GM18505 (cell line): ENCODE results near the gene CAMTA1.

Experiments
- ATAC-seq: cut with Tn5 transposase; IDR thresholded peaks from one replicate; pipeline ENCODE4 v1.9.1; 2021; ENCODE audit not compliant: unreplicated experiment
- POLR2A ChIP-seq: IDR thresholded peaks from 4 replicates; pipeline ENCODE4 v1.6.1; 2011; ENCODE audit warnings: borderline replicate concordance; ENCODE audit not compliant: insufficient read depth, insufficient read length; ENCODE audit errors: extremely low read depth

Gene CAMTA1

DNA sequence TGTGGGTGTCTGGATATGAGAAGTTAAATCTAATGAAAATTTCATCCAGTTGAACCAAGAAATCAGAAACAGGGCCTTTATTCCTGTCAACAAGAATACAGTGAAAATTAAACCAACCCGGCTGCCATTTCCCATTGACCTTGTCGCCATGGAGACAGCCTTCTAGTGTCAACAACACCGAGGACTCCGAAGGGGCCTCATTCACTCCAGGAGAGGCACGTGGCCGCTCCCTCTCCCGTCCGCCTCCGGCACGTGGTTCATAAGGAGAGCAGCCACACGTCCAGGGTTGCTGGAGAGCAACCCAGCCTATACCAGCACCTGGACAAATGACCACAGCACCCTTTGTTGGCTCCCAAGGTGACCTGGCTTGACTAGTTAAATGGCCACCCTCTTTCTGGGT is 865.5 kb downstream of the CAMTA1 start:
- no peak for ATAC-seq
- TF ChIP-seq POLR2A = no peak

DNA sequence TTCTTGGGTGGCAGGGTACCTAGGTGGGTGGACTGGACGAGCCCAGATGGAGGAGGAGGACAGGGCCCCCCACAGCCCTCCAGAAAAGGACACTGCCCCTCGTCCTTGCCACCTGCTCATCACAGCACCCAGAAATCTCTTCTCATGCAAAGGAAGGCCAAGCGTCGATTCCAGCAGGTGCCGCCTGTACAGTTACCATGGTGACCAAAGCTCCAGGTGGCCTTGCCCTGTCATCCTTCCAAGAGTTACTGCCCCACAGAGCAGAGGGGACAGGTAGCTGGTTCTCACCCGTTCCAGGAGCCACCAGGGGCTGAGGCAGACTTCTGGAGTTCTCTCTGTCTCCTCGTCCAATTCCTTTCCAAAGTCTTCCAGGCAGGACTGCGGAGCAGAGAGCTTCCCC is 865.9 kb downstream of the CAMTA1 start:
- no peak for ATAC-seq
- no peak for TF ChIP-seq POLR2A

DNA sequence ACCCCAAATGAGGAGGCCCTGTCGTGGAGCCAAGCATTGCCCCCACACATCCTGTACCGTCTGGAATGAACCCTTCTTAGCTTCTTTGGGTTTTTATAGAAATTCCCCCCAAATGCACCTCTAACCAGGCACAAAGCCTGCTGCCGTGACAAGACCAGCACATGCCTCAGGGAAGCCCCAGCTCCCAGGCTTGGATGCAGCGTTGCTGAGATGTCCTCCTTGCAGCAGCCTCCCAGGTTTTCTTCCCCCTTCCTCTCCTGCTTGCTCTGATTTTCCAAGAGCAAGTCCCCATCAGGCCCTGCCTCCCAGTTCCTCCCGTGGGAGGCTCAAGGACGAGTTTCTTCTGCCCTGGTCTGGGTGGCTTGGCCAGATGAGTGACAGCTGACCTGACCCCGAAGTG is 866.8 kb downstream of the CAMTA1 start:
- no peak for ATAC-seq
- no peak for TF ChIP-seq POLR2A

DNA sequence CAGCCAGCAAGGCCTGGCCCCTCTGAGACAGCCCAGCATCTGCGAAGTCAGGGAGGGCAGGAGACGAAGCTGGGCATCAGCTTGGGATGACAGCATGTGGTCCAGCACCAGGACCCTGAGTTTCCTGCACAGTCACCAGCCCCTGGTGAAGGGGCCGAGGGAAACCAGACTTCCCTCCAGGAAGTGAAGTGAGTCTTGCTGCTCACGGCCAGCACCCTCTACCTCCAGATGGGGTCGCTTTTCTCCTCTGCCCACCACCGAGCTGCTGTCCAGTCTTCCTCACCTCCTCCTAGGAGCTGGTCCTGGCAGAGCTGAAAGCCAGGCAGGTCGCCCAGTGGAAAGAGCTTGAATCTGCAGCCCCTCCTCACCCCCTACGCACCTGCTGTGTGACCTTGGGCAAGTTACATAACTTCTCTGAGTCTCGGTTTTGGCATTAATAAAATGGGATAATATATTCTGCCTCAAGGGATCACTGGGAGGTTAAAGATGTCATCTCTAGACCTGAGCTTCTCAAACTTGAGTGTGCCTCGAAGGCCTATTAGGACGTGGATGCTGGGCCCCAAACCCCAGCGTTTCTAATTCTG is 867.4 kb downstream of the CAMTA1 start:
- TF ChIP-seq POLR2A = no peak
- ATAC-seq = no peak

DNA sequence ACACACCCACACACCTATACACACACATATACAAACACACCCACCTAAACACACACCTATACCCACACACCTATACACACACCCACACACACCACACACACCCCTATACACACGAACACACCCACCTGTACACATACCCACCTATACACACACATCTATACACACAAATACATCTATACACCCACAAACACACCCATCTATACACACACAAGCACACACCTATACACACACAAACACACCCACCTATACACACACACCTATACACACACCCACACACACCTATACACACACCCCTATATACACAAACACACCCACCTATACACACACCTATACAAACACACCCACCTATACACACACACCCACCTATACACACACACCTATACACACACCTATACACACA is 869.5 kb downstream of the CAMTA1 start:
- TF ChIP-seq POLR2A = no peak
- no peak for ATAC-seq

DNA sequence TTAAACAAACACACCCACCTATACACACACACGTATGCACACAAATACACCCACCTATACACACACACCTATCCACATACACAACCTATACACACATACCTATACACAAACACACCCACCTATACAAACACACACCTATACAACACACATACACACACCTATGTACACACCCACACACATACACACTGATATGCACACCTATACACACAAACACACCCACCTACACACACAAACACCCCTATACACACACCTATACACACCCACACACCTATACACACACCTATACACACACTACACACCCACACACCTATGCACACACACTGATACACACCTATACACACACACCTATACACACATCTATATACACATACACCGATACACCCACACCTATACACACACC is 870.1 kb downstream of the CAMTA1 start:
- TF ChIP-seq POLR2A = no peak
- no peak for ATAC-seq

DNA sequence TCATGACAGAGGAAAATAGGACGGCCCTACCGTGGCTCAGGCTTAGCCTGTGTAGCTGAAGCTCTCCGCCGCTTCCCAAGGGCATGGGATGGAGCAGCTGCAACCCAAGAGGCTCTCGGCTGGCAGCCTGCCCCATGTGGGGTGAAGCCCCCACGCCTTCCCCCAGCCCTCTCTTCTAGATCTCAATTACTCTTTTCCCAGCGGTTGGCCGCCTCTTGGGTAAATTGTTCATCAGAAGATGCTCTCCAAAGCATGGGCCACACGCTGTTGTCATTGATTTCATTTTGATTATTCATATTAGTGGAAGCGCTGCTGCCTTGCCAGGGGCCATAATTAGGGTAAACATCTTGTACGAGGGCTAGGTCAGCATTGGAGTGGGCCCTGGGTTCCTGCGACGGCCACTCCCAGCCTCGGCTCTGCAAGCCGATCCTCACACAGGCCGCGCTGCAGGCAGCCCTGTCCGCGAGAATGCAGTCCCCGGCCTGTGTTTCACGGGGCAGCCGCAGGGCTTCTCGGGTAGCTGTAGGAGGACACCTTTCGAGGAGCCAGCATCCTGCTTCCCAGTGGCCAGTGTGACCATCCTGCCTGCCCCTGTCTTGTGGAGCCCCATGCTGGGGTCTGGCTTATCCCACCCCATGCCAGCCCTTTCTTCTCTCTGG is 871.4 kb downstream of the CAMTA1 start:
- no peak for ATAC-seq
- no peak for TF ChIP-seq POLR2A

DNA sequence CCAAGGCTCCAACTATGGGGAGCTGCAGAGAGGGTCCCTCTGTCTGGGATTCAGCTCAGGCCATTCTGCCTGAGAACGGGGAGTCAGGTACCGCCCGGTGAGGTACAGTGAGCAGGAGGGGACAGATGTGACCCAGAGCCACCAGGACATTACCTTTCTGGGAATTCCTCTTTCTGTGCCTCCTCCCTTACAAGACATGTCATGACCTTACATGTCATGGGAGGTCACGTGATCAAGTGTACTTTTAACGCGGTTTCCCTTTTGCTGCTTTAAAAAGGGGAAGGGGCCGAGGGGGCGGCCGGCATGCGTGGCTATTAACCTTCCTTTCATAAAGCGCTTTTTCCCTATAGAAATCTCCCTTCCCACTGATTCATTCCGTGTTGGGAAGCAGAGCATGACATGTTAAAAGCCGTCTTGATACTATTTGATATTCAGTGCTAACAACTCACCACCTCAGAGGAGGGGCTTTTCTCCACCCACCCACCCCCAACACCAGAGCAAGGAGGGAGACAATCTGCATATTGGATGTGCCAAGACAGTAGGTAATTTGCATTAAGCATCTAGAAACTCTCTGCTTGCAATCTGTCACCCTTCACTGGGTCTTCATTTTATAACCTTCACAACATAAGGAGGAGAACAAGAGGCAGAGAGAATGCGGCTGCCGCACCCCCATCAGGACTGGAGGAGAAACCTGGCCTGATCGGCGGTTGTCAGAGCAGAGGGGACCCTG is 872.2 kb downstream of the CAMTA1 start:
- no peak for ATAC-seq
- no peak for TF ChIP-seq POLR2A

DNA sequence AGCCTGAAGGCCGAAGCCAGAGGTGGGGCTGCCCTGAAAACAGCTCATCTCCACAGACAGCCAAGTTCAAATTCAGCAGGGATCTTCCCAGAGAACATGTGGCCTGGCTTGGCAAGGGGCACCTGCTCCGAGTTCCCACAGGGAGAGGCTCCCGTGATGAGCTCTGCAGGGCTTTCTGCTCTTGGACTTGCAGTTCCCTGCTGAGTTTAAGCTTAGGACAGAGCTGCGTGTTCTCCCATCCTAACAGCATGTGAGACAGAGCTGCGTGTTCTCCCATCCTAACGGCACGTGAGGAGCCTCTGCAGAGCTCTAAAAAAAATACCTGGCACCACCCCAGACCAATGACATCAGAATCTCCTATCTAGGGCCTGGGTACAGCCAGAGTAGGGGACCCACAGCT is 872.8 kb downstream of the CAMTA1 start:
- no peak for TF ChIP-seq POLR2A
- ATAC-seq = no peak

DNA sequence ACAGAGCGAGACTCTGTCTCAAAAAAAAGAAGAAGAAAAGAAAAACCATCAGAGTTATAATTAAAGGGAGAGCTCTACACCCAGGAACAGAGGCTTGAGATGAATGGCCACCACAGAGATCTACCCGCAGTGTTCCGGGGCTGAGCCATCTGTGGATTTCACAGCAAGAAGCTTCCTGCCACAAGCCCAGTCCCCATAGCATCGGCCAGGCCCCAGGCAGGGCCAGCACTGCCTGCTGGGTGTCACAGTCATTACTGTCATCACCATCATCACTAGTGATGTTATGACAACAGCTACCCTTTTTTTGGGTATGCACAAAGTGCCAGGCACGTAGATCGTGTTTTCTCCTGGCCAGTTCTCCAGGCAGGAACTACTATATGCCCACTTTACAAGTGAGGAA is 874.3 kb downstream of the CAMTA1 start:
- TF ChIP-seq POLR2A = no peak
- ATAC-seq = no peak

DNA sequence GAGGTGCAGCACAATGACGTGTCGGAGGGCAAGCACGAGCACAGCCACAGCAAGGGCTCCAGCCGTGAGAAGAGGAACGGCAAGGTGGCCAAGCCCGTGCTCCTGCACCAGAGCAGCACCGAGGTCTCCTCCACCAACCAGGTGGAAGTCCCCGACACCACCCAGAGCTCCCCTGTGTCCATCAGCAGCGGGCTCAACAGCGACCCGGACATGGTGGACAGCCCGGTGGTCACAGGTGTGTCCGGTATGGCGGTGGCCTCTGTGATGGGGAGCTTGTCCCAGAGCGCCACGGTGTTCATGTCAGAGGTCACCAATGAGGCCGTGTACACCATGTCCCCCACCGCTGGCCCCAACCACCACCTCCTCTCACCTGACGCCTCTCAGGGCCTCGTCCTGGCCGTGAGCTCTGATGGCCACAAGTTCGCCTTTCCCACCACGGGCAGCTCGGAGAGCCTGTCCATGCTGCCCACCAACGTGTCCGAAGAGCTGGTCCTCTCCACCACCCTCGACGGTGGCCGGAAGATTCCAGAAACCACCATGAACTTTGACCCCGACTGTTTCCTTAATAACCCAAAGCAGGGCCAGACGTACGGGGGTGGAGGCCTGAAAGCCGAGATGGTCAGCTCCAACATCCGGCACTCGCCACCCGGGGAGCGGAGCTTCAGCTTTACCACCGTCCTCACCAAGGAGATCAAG is 878.3 kb downstream of the CAMTA1 start:
- no peak for TF ChIP-seq POLR2A

DNA sequence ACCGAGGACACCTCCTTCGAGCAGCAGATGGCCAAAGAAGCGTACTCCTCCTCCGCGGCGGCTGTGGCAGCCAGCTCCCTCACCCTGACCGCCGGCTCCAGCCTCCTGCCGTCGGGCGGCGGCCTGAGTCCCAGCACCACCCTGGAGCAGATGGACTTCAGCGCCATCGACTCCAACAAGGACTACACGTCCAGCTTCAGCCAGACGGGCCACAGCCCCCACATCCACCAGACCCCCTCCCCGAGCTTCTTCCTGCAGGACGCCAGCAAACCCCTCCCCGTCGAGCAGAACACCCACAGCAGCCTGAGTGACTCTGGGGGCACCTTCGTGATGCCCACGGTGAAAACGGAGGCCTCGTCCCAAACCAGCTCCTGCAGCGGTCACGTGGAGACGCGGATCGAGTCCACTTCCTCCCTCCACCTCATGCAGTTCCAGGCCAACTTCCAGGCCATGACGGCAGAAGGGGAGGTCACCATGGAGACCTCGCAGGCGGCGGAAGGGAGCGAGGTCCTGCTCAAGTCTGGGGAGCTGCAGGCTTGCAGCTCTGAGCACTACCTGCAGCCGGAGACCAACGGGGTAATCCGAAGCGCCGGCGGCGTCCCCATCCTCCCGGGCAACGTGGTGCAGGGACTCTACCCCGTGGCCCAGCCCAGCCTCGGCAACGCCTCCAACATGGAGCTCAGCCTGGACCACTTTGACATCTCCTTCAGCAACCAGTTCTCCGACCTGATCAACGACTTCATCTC is 879.1 kb downstream of the CAMTA1 start:
- TF ChIP-seq POLR2A = no peak
- no peak for ATAC-seq

More for the DNA sequence above, 878.3 kb downstream of the CAMTA1 start:
- no peak for ATAC-seq

DNA sequence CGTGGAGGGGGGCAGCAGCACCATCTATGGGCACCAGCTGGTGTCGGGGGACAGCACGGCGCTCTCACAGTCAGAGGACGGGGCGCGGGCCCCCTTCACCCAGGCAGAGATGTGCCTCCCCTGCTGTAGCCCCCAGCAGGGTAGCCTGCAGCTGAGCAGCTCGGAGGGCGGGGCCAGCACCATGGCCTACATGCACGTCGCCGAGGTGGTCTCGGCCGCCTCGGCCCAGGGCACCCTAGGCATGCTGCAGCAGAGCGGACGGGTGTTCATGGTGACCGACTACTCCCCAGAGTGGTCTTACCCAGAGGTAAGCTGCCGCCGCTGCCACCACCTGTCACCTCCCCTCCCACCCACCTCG is 879.6 kb downstream of the CAMTA1 start:
- TF ChIP-seq POLR2A = no peak
- ATAC-seq = no peak

DNA sequence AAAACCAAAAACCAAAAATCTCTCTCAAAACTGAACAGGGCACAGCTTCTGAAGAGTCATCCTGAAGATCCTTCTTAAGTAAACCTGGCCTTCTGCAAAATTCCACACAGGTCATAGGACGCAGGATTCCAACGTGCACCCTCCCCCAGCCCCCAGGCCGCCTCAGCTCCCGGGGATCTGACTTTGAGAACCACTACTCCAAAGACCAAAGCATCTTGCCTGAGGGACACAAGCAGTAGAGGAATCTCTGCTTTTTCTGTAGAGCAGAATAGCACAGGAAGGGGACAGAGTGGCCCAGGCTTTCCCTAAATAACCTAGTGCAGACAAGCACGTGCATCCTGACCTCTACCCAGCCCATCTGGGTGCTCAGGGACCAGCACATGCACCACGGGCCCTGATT is 881.0 kb downstream of the CAMTA1 start:
- no peak for TF ChIP-seq POLR2A
- no peak for ATAC-seq

DNA sequence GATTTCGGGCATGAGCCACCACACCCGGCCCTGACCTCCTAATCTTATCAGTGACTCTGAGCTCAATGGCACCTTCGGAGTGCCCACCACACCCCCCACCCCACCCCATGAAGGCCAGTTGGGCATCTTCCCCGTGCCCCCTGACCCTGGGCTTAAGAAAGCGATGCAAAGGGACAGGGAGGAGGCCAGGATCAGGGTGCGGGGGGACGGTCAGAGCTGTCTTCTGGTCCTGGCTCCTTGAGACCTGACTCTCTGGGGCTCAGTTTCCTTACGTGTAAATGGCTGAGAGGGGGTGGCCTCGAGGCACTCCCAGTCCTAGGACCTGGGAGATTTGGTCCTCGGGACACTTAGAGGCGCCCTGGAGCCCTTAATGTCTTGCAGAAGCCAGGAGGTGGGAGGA is 881.9 kb downstream of the CAMTA1 start:
- no peak for ATAC-seq
- TF ChIP-seq POLR2A = no peak
